GM21529 (cell line): ENCODE measurements around the gene KAT6B.
"Not testable (repeated sequence)": the region's sequence is repeated elsewhere in the genome, so short reads cannot be mapped to it uniquely, and the experiment has no call there.

Experiments used
- ATAC-seq: cut with Tn5 transposase; IDR thresholded peaks from one replicate; pipeline ENCODE4 v1.9.1; 2021; ENCODE audit not compliant: unreplicated experiment

Gene KAT6B

DNA sequence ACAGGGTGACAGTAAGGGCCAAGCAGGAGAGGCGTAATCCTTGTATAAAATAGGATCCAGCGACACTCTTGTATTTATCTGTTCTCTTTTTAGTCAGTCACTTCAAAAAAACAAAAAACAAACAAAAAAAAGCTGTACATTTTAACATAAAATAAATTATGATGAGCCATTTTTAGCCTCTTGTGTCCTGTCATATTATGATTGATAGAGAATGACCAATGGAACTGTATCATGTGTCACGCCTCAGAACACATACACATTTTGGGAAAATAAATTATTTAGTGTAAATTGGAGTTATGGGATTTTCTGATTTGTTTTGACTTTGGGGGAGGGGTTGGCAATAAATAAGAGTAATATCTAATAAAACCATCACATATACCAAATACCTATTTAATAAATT lies 205.7 kb downstream of the KAT6B start:
- no peak for ATAC-seq

DNA sequence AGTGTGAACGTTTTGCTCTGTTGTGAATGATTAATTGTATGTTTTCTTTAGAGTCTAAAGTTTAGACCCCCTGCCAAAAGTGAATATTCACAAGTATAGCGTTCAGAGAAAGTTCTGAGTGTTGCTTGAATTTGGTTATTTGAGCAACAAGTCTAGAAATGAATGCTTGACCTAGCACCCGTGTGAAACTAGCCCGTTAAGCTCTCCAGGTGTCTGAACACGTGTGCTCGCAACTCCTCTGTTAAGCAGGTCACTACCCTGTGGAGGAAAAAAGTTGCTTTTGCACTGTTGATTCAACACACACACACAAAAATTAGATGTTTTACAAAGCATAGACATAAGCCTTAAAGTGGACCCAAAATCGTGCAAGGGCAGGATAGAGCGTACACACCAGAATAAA lies 206.4 kb downstream of the KAT6B start:
- ATAC-seq, result no peak

DNA sequence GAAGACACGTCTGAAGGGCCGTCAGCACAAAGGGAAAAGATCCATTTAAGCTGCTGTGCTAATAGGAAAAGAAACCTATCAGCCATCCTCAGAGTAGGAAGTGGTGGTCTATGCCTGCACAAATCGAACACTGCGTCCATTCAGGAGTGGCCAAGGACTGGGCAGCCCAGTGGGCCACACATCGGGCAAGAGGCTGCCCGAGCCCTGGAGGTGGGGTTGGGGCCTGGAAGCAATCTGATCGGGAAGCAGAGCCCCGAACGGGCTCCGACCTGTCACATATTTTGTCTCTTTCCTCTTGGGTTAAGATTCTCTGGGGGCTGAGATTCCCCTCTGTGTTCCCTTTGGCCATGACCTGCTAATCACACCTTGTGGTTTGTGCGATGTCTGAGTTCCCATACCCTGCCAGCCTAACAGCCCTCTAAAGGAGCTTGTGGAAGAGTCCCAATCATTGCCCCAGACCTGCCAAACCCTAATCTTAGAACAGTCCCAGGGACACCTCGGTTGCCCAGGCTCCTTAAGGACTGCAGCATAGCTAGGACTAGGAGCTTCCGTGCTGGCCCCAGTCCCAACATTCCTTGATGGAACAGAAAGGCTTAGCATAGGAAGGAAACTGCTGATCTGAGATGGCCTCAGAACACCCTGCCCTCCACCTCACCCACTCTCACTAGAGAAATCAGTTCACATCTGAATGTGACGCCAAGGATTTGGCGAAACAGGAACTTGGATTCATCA lies 207.2 kb downstream of the KAT6B start:
- no peak for ATAC-seq

- ATAC-seq, result no peak
Observed at GRCh38 chr10:75034131-75034512, 207.7 kb downstream of the KAT6B start.

DNA sequence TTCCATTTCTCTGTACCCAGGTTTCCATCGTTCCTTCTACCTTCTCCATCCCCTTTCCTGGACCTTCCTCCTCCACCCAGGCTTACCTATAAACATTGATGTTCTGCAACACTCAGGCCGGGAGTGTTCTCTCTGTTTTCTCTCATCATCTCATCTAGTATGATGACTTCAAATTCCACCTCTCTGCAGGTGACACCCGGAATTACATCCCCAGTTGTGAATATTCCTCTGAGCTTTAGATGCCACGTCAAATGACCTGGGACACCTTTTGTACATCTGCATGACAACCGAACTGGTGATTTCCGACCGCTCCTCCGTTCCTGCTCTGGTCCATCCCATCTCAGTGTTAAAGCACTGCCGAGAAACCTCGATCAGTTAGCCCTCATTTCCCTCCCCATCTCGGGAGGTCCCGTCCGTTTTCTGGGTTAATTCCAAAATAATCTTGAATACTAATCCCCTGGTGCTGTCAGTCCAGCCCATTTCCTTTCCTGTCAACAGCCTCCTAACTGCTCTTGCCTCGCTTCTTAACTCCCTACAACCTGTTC lies 208.4 kb downstream of the KAT6B start:
- no peak for ATAC-seq

GRCh38 chr10:75035975-75036708 lies 209.7 kb downstream of the KAT6B start:
- peak; percentile 66 for ATAC-seq

DNA sequence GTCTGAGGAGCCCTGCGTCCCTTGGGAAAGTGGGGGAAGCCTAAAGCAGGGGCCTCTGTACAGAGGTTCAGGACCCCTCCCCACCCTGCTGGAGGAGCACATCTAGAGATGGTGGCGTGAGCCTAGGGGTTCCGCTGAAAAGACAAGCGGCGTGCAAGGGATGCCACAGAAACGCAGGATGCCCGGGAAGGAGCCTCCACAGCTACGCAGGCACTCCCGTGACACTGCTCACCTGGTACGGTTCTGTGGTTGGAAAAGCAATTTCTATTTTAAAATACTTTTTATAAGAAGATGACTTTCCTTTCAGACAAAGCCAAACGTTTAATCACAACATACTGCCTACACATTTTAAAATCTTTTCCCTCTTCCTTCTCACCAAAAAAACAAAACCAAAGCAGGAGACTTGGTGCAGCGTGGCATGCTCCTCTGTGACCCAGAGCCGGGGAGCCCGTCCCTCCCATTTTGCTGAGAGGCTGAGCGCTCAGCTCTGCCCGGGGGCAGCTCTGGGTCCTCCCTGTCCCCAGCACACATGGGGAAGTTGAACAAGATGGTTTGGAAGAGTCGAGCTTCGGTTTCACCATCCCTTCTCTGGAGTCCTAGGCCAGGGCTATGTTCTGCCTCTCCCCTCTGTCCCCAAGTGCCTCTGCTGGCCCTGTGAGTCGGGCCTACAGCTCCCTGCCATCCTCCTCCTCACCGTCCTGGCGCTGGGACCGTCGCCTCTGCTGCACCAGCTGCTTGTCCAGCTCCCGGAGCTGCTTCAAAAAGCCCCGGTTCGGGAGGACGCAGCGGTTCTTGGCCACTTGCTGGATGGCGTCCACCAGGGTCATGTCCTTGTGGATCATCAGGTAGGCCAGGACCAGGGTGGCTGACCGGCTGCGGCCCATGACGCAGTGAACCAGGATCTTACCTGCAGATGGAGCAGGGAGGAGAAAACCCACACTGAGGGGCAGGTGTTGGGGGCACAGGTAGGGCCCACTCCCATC lies 211.1 kb downstream of the KAT6B start:
- ATAC-seq, result no peak

- ATAC-seq, result no peak
Observed at GRCh38 chr10:75038335-75038734, 211.9 kb downstream of the KAT6B start.

GRCh38 chr10:75040576-75040975 lies 214.2 kb downstream of the KAT6B start:
- no peak for ATAC-seq

GRCh38 chr10:75042292-75042974 lies 216.0 kb downstream of the KAT6B start:
- ATAC-seq, result no peak

DNA sequence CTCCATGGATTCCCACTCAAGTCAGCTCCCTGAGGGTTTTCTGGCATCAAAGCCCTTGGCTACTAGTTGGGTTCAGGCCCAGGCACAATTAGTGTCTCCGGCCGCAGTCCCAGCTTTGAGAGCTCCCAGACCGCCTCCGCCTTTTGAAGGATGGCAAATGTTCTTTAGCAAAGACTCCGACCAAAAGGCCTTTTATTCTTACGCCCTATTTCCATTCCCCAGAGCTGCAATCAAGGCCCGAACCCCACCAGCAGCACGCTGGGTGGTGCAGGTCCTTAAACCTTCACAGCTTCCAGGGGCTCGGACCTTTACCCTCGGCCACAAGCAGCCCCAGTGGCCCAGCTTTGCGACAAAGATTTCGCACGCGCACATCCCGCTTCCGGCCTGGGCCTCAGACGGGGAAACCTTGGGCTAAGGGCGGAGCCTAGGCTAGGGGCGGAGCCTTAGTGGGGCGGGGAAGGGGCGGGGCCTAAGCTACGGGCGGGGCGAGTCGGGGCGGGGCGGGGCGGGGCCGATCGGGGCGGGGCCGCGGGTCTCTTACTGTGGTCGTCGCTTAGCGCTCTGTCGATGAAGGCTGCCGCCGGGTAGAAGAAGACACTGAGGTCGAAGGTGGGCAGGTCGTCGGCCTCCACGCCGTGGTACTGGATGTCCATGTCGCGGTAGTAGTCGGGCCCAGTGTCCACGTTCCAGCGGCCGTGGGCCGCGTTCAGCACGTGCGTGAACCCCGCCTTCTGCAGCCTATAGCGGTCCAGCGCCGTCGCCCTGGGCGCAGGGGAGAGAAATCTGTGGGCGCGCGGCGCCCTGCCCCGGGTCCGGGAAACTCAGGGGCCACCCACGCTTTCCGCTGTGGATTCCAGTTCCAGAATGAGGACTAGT lies 217.1 kb downstream of the KAT6B start:
- ATAC-seq, result no peak

DNA sequence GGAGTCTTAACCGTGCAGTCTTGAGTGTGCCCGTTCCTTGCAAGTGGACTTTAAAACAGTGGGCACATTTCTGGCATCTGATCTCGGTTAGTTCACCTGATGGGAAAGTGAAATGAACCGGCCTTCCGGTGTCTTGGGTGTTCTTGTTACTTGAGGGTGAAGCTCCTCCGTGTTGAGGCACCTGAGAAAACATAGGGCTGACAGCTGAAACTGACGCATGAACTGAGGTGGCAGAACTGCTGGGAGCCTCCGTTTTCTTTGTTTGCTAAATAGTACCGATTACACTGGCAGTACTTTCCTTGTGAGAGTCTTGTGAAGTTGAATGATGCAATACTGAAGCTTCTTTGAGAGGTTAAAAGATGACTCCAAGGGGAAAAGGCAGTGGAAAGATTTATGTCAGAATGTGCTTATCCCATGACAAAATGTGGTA lies 222.3 kb downstream of the KAT6B start:
- ATAC-seq, result no peak

DNA sequence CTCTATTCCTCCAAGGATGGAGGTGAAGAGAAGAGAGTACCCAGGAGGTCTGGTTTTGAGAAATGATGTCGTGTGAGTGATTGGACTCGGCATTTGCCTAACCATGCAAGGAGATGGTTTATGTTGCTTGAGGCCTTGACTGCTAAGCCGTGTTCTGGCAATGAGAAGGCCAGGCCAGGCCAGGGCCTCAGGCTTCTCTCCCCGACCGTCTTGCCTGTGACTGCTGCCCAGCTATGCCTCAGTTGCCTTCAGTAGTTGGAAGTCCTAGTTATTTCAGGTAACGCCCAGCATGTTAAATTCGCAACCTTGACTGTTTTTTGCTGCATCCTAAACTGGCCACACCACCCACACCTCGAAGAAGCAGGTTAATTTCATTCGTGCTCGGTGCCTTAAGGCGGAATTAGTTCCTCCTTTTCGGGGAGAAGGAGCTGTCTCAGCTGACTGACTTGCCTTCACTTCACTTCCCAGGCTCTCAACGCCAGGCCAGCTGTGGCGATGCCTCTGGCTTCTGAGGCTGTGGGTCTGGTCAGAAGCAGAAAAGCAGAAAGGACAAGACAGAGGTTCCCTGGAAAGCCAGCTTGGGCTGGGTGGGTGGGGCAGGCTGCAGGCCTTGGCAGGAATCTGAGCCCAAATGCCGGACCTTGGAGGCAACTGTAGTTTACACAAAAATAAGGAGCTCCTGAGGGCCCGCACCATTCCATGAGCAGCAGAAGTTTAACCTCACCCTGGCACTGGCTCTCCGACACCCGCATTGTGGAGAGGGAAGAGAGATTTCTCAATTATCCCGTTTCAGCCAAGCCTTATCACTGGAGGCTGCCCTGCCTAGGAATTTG lies 223.1 kb downstream of the KAT6B start:
- no peak for ATAC-seq

GRCh38 chr10:75050149-75050919 lies 223.9 kb downstream of the KAT6B start:
- no peak for ATAC-seq

DNA sequence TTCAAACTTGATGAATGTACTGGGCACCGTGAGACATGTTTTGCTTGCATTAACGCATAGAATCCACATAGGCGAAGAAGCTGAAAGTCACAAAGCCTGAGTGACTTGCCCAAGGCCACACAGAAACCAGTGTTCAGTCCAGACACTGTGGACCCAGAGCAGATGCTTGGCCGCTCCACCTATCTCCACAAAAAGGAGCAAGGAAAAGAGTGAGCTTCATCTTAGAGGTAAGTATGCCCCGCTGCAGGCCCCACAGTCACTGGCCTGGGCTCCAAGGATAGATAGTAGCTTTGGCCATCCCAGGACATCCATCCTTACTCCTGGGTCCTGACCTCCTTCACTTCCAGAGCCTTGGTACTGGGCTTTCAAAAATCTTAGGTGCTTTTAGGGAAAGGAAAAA lies 224.9 kb downstream of the KAT6B start:
- no peak for ATAC-seq

DNA sequence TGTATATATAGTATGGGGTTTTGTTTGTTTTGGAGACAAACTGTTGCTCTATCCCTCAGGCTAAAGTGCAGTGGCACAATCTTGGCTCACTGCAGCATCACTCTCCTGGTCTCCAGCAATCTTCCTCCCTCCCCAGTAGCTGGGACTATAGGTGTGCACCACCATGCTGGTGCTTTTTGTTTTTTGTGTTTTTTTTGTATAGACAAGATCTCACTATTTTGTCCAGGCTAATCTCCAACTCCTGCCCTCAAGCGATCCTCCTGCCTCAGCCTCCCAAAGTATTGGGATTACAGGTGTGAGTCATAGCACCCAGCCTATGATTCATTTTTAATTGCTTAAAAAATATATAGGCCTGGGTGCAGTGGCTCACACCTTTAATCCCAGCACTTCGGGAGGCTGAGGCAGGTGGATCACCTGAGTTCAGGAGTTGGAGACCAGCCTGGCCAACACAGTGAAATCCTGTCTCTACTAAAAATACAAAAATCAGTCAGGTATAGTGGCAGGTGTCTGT lies 229.6 kb downstream of the KAT6B start:
- ATAC-seq, result not testable (repeated sequence)

DNA sequence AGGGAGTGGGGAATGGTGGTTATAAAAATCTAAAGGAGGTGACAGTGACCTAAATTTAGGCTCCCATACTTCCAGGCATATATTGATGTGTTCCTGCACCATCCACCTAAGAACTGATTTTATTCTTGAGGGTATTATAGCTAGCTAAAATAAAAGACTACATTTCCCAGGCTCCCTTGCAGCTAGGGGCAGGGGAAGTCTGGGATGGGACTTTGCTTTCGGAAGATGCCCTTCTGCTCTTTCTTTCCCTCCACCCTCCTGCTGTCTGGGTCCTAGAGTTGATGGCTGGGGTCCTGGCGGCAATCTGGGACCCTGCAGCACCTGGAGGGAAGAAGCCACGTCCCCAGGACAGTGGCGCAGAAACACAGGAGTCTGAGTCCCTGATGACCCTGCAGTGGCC lies 231.3 kb downstream of the KAT6B start:
- no peak for ATAC-seq

DNA sequence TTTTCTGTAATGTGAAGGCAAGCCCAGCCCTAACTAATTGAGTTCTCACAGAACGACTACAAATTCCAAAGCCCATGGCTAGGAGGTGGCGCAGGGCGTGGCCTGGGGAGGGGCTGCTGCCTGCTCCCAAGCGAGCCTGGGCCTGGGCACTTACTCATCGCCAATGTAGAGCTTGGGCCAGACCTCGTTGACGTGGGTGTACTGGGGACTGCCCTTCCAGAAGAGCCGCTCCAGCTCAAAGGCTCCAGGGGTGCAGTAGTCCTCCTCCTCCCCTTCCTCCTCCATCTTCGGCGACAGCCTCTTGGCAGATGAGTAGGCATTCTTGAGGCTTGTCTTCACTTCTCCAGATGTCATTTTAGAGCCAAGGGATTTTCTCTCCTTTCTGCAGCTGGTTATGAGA lies 231.8 kb downstream of the KAT6B start:
- ATAC-seq, result no peak
